HepG2 (cell line): Measurements from ENCODE around the gene FOXN3. TPM values are rescaled to one million over a fixed set of nuclear protein-coding genes. Genes with fewer than 3 reads are reported as not detected.

Experiments
- ATAC-seq: fragments of 200-7000 bp; cut with Tn5 transposase; 3 replicates; pipeline ENCODE4 v1.9.1; 2020; ENCODE audit warnings: mild to moderate bottlenecking, moderate library complexity
- BruUV-seq: library from RNA; stranded (reverse); fragments of 400-500 nt; replicated peaks from 2 replicates; lab custom pipeline; 2021; lab: Mats Ljungman, UMichigan
- CTCF ChIA-PET: fragments of 300-600 bp; formaldehyde crosslinking; extraction: SDS; loops from one replicate; lab custom pipeline; 2021; ENCODE audit warnings: low total read pairs, inconsistent platforms, low intra/inter-chr PET ratio; lab: Yijun Ruan, JAX
- POLR2A ChIA-PET: fragments of 350-600 bp; sonication (Branson Sonifier 250); formaldehyde crosslinking; loops from one replicate; lab custom pipeline; 2020; ENCODE audit warnings: antibody characterized with exemption, inconsistent platforms; lab: Yijun Ruan, JAX
- DNase-seq: peaks from one replicate; pipeline ENCODE4 v3.0.0-alpha.2; 2015; ENCODE audit warnings: low spot score
- FAIRE-seq: peaks from 3 replicates; lab custom pipeline; 2011; peaks lifted over from hg19 to GRCh38; lab: Jason Lieb, UNC
- H2AFZ ChIP-seq: one replicate; pipeline ENCODE4 v1.6.1; 2011; ENCODE audit warnings: low read length, inconsistent platforms
- H3K27ac ChIP-seq: fragments of 300-600 bp; 3 replicates; pipeline ENCODE4 v1.8.0; 2011; ENCODE audit warnings: mixed run types, mild to moderate bottlenecking, mixed read lengths, low read length, inconsistent platforms; ENCODE audit not compliant: insufficient read depth; ENCODE audit errors: extremely low read length
- H3K27me3 ChIP-seq, 2 experiments: fragments of 200-600 bp in 1 of 2; 2 replicates in 1 of 2; 3 replicates in 1 of 2; pipeline versions ENCODE4 v1.6.0 to v1.8.0; 2011; ENCODE audit warnings: low read length in 2 of 2, mild to moderate bottlenecking in 2 of 2, moderate library complexity in 2 of 2, inconsistent platforms in 1 of 2; ENCODE audit not compliant: insufficient read depth in 2 of 2, control insufficient read depth in 1 of 2
- H3K36me3 ChIP-seq, 2 experiments: fragments of 200-600 bp in 1 of 2; replicated peaks in 1 of 2; 2 replicates in 1 of 2; 3 replicates in 1 of 2; pipeline versions ENCODE4 v1.5.1 to v1.8.0; 2011; ENCODE audit warnings: low read length in 2 of 2, inconsistent platforms in 1 of 2; ENCODE audit not compliant: insufficient read depth in 2 of 2, control insufficient read depth in 1 of 2
- H3K4me1 ChIP-seq: 2 replicates; pipeline ENCODE4 v1.5.1; 2012; ENCODE audit warnings: low read length, inconsistent platforms; ENCODE audit not compliant: insufficient read depth
- H3K4me2 ChIP-seq: 2 replicates; pipeline ENCODE4 v1.6.0; 2011; ENCODE audit warnings: low read depth, low read length, inconsistent platforms
- H3K4me3 ChIP-seq, 3 experiments: fragments of 200-600 bp in 1 of 3; sonication (generic), shearing (Covaris generic) in 1 of 3; replicated peaks in 1 of 3; 2 replicates each; pipeline ENCODE4 v1.5.1; 2011 to 2016; ENCODE audit warnings: low read length in 3 of 3, inconsistent platforms in 2 of 3, low read depth in 2 of 3, mild to moderate bottlenecking in 2 of 3, control low read depth in 1 of 3, mixed read lengths in 1 of 3; ENCODE audit not compliant: insufficient read depth in 1 of 3
- H3K79me2 ChIP-seq: one replicate; pipeline ENCODE4 v1.6.1; 2011; ENCODE audit warnings: low read length, inconsistent platforms; ENCODE audit not compliant: insufficient read depth
- H3K9ac ChIP-seq: 2 replicates; pipeline ENCODE4 v1.6.0; 2011; ENCODE audit warnings: mild to moderate bottlenecking, low read depth, low read length, inconsistent platforms; ENCODE audit not compliant: insufficient read depth
- H3K9me3 ChIP-seq: 2 replicates; pipeline ENCODE4 v1.5.1; 2012; ENCODE audit warnings: mild to moderate bottlenecking, low read length
- H4K20me1 ChIP-seq: 2 replicates; pipeline ENCODE4 v1.6.0; 2011; ENCODE audit warnings: inconsistent platforms, mild to moderate bottlenecking, low read length, moderate library complexity; ENCODE audit not compliant: insufficient read depth
- KLF15 ChIP-seq: sonication (generic); formaldehyde crosslinking; IDR thresholded peaks from 2 replicates; pipeline ENCODE4 v1.8.1; 2023; ENCODE audit warnings: borderline replicate concordance, mild to moderate bottlenecking, inconsistent platforms, missing genetic modification reagents, mixed read lengths
- STAG1 ChIP-seq: sonication (generic); formaldehyde crosslinking; IDR thresholded peaks from 2 replicates; pipeline ENCODE4 v1.4.0; 2020; ENCODE audit warnings: missing genetic modification reagents
- ZBTB37 ChIP-seq: sonication (generic); formaldehyde crosslinking; IDR thresholded peaks from 2 replicates; pipeline ENCODE4 v1.4.0; 2020; ENCODE audit warnings: mild to moderate bottlenecking, missing genetic modification reagents
- ZNF180 ChIP-seq: sonication (generic); formaldehyde crosslinking; IDR thresholded peaks from 2 replicates; pipeline ENCODE4 v1.4.0; 2020; ENCODE audit warnings: low read depth, missing genetic modification reagents, borderline replicate concordance
- ZNF280D ChIP-seq: sonication (generic); formaldehyde crosslinking; IDR thresholded peaks from 2 replicates; pipeline ENCODE4 v1.5.1; 2020; ENCODE audit warnings: mild to moderate bottlenecking, missing genetic modification reagents
- WGBS: methylation state at CpG from one replicate; pipeline ENCODE4 v1.1.6; 2017; ENCODE audit warnings: low lambda C conversion rate; 5-methylcytosine and 5-hydroxymethylcytosine counted together
- in situ Hi-C: cut with HindIII; loops from 2 replicates; pipeline ENCODE4 v1.10.0; 2017; ENCODE audit warnings: low pct_unique_long_range_greater_than_20kb; ENCODE audit not compliant: extremely low pct_ligation_motif_present
- intact Hi-C: fragments of 100-400 bp; cut with micrococcal nuclease; formaldehyde crosslinking; loops from one replicate; pipeline ENCODE4 v1.10.0; 2022; ENCODE audit not compliant: unreplicated experiment
- polyA plus RNA-seq, 8 experiments: library from polyadenylated mRNA; depleted of rRNA in 3 of 8; stranded (reverse) in 7 of 8; unstranded in 1 of 8; fragments of >200 nt; fragmentation: Illumina TruSeq in 4 of 8; extraction: Trizol in 4 of 8; gene quantifications; 2 replicates each; pipeline versions ENCODE4 v1.2.1 to v1.2.3, GENCODE V29; 2011 to 2016; ENCODE audit warnings: low read depth in 4 of 8, missing spikeins in 1 of 8, mixed read lengths in 1 of 8; ENCODE audit not compliant: insufficient read depth in 1 of 8
- total RNA-seq, 5 experiments: library from RNA; depleted of rRNA; stranded (reverse); fragments of >200 nt; fragmentation: Illumina TruSeq; extraction: Trizol; gene quantifications; 2 replicates each; pipeline ENCODE4 v1.2.3, GENCODE V29; 2016; ENCODE audit warnings: low read depth in 1 of 5

Gene FOXN3
- total and polyA plus RNA-seq, 2 of the 13 experiments (the other 11 are each of a cell fraction or from before 2014, with no cell fraction given), result 32.4 to 70.2 TPM

- in situ Hi-C loops (loop anchor here (25.0 kb wide), 1 partner anchor 504 kb away; no protein-coding TSS in a partner anchor), intact Hi-C loops (no loop called here)
- BruUV-seq, result no TSS peak
- no peaks in the 10 kb centered on the region for H3K9me3 ChIP-seq
- no peak for TF ChIP-seq KLF15 (CRISPR knock-in tag)
- peak; percentile 15; the same call in 1 of the 2 replicates for TF ChIP-seq ZNF280D (CRISPR knock-in tag)
- 0 out of 2 replicates have a peak, but pooled peaks have one; percentile 7 for TF ChIP-seq STAG1 (CRISPR knock-in tag)
- TF ChIP-seq ZBTB37 (CRISPR knock-in tag), result no peak
- TF ChIP-seq ZNF180 (CRISPR knock-in tag), result no peak
- H2AFZ ChIP-seq, result no peak overlapping the region
- H3K79me2 ChIP-seq, result peaks cover 97% of the 10 kb centered on the region
- peaks cover 75% of the 10 kb centered on the region for H3K4me1 ChIP-seq
- H3K27me3 ChIP-seq, result no peaks in the 10 kb centered on the region
- no peak for DNase-seq
- H3K4me3 ChIP-seq, result no peak overlapping the region
- no peak overlapping the region for H3K9ac ChIP-seq
- 94% methylated on average over 4 of the region's 4 CpGs for WGBS
- no peak for FAIRE-seq
- ChIA-PET CTCF (no interaction called here), POLR2A (no interaction called here)
- H4K20me1 ChIP-seq, result peaks cover 46% of the 10 kb centered on the region
- H3K27ac ChIP-seq, result no peak overlapping the region
- no peak for ATAC-seq
- no peak overlapping the region for H3K4me2 ChIP-seq
- peaks cover 24 to 68% of the 10 kb centered on the region in 2 experiments for H3K36me3 ChIP-seq
Observed at GRCh38 chr14:89407856-89408255, 9.2 kb downstream of the FOXN3 start.
